Inflammatory macrophage treated with lipopolysaccharide for 1 hour (primary cell): ENCODE measurements around the gene LDHD.

Experiments
- DNase-seq, 2 donors: peaks; one replicate each; pipeline ENCODE4 v3.0.0-alpha.2; 2020 to 2022

The LDHD gene

GRCh38 chr16:75114179-75114945 is 2.2 kb downstream of the LDHD start:
- DNase-seq, result no peak

GRCh38 chr16:75113541-75114121 is 2.9 kb downstream of the LDHD start:
- DNase-seq, result no peak

- no peak for DNase-seq
Observed at GRCh38 chr16:75112734-75113491, 3.7 kb downstream of the LDHD start.

GRCh38 chr16:75111961-75112733 is 4.4 kb downstream of the LDHD start:
- peak; percentile 55 to 59 for DNase-seq

GRCh38 chr16:75111514-75111940 is 5.1 kb downstream of the LDHD start:
- DNase-seq, result no peak

GRCh38 chr16:75110637-75111513 is 5.7 kb downstream of the LDHD start:
- peak; percentile 81 to 96 for DNase-seq

GRCh38 chr16:75109732-75110243 is 6.8 kb downstream of the LDHD start:
- no peak for DNase-seq

GRCh38 chr16:75108792-75109731 is 7.5 kb downstream of the LDHD start:
- peak; percentile 54 to 56 for DNase-seq

GRCh38 chr16:75107505-75107904 is 9.1 kb downstream of the LDHD start:
- DNase-seq, result no peak

- no peak for DNase-seq
Observed at GRCh38 chr16:75106351-75107274, 10.0 kb downstream of the LDHD start.

- peak; percentile 64 to 66 for DNase-seq
Observed at GRCh38 chr16:75105306-75106061, 11.1 kb downstream of the LDHD start.

GRCh38 chr16:75104836-75105235 is 11.7 kb downstream of the LDHD start:
- DNase-seq, result no peak

- no peak for DNase-seq
Observed at GRCh38 chr16:75103994-75104393, 12.6 kb downstream of the LDHD start.

- no peak for DNase-seq
Observed at GRCh38 chr16:75102595-75102994, 14.0 kb downstream of the LDHD start.

GRCh38 chr16:75101635-75102034 is 14.9 kb downstream of the LDHD start:
- no peak for DNase-seq

- no peak for DNase-seq
Observed at GRCh38 chr16:75100603-75100990, 16.0 kb downstream of the LDHD start.

- DNase-seq, result peak; percentile 68 to 80
Observed at GRCh38 chr16:75099738-75100602, 16.6 kb downstream of the LDHD start.
